Measurements from ENCODE around the gene HOXC12.

The HOXC12 gene

GRCh38 chr12:53982648-53983567, 28.2 kb downstream of the HOXC12 start:
- H3K36me3 ChIP-seq (ENCODE audit: insufficient read depth, low read length) = no peaks in the 10 kb centered on the region
- no peak overlapping the region for H3K27ac ChIP-seq (ENCODE audit: low read length)
- no peak overlapping the region for H3K4me3 ChIP-seq (ENCODE audit: low read depth in 1 of 2, low read length in 2 of 2)
- no peak overlapping the region for H3K4me2 ChIP-seq (ENCODE audit: insufficient read depth, low read length)
- no peaks in the 10 kb centered on the region for H3K79me2 ChIP-seq (ENCODE audit: insufficient read depth, low read length)
- DNase-seq (no peak), ATAC-seq (ENCODE audit: insufficient read depth, low read depth) (no peak)
- H3K4me1 ChIP-seq (ENCODE audit: insufficient read depth, low read length) = peaks cover 3% of the 10 kb centered on the region
- no peaks in the 10 kb centered on the region for H3K9me3 ChIP-seq (ENCODE audit: insufficient read depth, low read length, severe bottlenecking)
- no peak overlapping the region for H2AFZ ChIP-seq (ENCODE audit: low read depth, low read length)
- H4K20me1 ChIP-seq (ENCODE audit: insufficient read depth, low read length) = no peaks in the 10 kb centered on the region
- peaks cover 77% of the 10 kb centered on the region for H3K27me3 ChIP-seq (ENCODE audit: insufficient read depth, low read length, poor library complexity)
- H3K9ac ChIP-seq (ENCODE audit: low read depth, low read length) = no peak overlapping the region
- TF ChIP-seq, protein P1, sequence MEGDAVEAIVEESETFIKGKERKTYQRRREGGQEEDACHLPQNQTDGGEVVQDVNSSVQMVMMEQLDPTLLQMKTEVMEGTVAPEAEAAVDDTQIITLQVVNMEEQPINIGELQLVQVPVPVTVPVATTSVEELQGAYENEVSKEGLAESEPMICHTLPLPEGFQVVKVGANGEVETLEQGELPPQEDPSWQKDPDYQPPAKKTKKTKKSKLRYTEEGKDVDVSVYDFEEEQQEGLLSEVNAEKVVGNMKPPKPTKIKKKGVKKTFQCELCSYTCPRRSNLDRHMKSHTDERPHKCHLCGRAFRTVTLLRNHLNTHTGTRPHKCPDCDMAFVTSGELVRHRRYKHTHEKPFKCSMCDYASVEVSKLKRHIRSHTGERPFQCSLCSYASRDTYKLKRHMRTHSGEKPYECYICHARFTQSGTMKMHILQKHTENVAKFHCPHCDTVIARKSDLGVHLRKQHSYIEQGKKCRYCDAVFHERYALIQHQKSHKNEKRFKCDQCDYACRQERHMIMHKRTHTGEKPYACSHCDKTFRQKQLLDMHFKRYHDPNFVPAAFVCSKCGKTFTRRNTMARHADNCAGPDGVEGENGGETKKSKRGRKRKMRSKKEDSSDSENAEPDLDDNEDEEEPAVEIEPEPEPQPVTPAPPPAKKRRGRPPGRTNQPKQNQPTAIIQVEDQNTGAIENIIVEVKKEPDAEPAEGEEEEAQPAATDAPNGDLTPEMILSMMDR (IDR thresholded peaks at IDR 0.05; ENCODE audit: borderline replicate concordance, extremely low read depth, low read length, poor library complexity, severe bottlenecking) = no peak
- TF ChIP-seq EZH2 (IDR thresholded peaks at IDR 0.05; ENCODE audit: borderline replicate concordance, low read depth, low read length, severe bottlenecking) = no peak

DNA sequence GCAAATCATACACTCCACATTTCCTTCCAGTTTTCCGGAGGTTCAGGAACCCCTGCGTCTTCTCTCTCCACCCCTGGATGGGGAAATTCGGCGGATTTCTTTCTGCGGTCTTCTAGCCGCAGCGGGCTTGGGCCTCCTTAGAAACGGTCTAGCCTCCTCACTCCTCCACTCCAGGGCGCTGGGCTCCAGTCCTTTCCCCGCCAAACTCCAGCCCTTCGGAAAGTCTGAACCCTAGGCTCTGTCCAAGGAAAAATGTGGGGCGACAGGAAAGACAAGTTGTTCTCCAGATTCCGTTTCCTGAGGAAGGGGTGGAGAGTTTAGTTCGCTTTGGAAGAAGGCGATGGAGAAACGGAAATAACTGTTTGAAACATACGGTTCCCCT, 28.9 kb downstream of the HOXC12 start:
- Histone ChIP-seq H3K27me3 (ENCODE audit: insufficient read depth, low read length, poor library complexity) (peaks cover 79% of the 10 kb centered on the region), H3K4me3 (ENCODE audit: low read depth in 1 of 2, low read length in 2 of 2) (no peak overlapping the region), H2AFZ (ENCODE audit: low read depth, low read length) (no peak overlapping the region), H3K9me3 (ENCODE audit: insufficient read depth, low read length, severe bottlenecking) (no peaks in the 10 kb centered on the region), H3K4me1 (ENCODE audit: insufficient read depth, low read length) (peaks cover 2% of the 10 kb centered on the region), H3K4me2 (ENCODE audit: insufficient read depth, low read length) (no peak overlapping the region), H3K79me2 (ENCODE audit: insufficient read depth, low read length) (no peaks in the 10 kb centered on the region), H3K36me3 (ENCODE audit: insufficient read depth, low read length) (no peaks in the 10 kb centered on the region), H3K27ac (ENCODE audit: low read length) (no peak overlapping the region), H4K20me1 (ENCODE audit: insufficient read depth, low read length) (no peaks in the 10 kb centered on the region), H3K9ac (ENCODE audit: low read depth, low read length) (no peak overlapping the region)
- TF ChIP-seq, protein P1 (IDR thresholded peaks at IDR 0.05; ENCODE audit: borderline replicate concordance, extremely low read depth, low read length, poor library complexity, severe bottlenecking) = no peak
- no peak for TF ChIP-seq EZH2 (IDR thresholded peaks at IDR 0.05; ENCODE audit: borderline replicate concordance, low read depth, low read length, severe bottlenecking)
- DNase-seq (no peak), ATAC-seq (ENCODE audit: insufficient read depth, low read depth) (no peak)

- Histone ChIP-seq H3K36me3 (ENCODE audit: insufficient read depth, low read length) (no peaks in the 10 kb centered on the region), H3K4me2 (ENCODE audit: insufficient read depth, low read length) (no peak overlapping the region), H4K20me1 (ENCODE audit: insufficient read depth, low read length) (no peaks in the 10 kb centered on the region), H3K9me3 (ENCODE audit: insufficient read depth, low read length, severe bottlenecking) (no peaks in the 10 kb centered on the region), H2AFZ (ENCODE audit: low read depth, low read length) (no peak overlapping the region), H3K27me3 (ENCODE audit: insufficient read depth, low read length, poor library complexity) (peaks cover 80% of the 10 kb centered on the region), H3K9ac (ENCODE audit: low read depth, low read length) (no peak overlapping the region), H3K27ac (ENCODE audit: low read length) (no peak overlapping the region), H3K4me3 (ENCODE audit: low read depth in 1 of 2, low read length in 2 of 2) (no peak overlapping the region), H3K4me1 (ENCODE audit: insufficient read depth, low read length) (peaks cover 7% of the 10 kb centered on the region), H3K79me2 (ENCODE audit: insufficient read depth, low read length) (no peaks in the 10 kb centered on the region)
- DNase-seq (no peak), ATAC-seq (ENCODE audit: insufficient read depth, low read depth) (no peak)
- TF ChIP-seq, protein P1 (IDR thresholded peaks at IDR 0.05; ENCODE audit: borderline replicate concordance, extremely low read depth, low read length, poor library complexity, severe bottlenecking) = no peak
- no peak for TF ChIP-seq EZH2 (IDR thresholded peaks at IDR 0.05; ENCODE audit: borderline replicate concordance, low read depth, low read length, severe bottlenecking)
These were observed 29.4 kb downstream of the HOXC12 start for GRCh38 chr12:53983950-53984572.
